Medulla oblongata (tissue), 1 donor: Measurements from ENCODE around the gene PEX3.
A peak's percentile ranks its signal among the peaks of the same experiment; 100 is the strongest.
"Not testable (repeated sequence)": the region's sequence is repeated elsewhere in the genome, so short reads cannot be mapped to it uniquely, and the experiment has no call there.

Source experiments
- DNase-seq: peaks from one replicate; pipeline ENCODE4 v3.0.0-alpha.2; 2015; ENCODE audit errors: extremely low spot score

PEX3 gene

GRCh38 chr6:143450453-143451371 lies at the start of gene PEX3, which contains the start of gene ADAT2:
TSS of gene PEX3 (plus strand) at chr6:143450805. CDS start at chr6:143451043, 238 bp downstream.
TSS of gene ADAT2 (minus strand) at chr6:143450695. CDS start at chr6:143450658, 37 bp downstream.
- DNase-seq = peak; percentile 86

GRCh38 chr6:143401068-143401446 lies 49.5 kb upstream of the PEX3 start:
- no peak for DNase-seq

GRCh38 chr6:143401636-143402370 lies 48.8 kb upstream of the PEX3 start:
- DNase-seq = no peak

- DNase-seq = no peak
These were observed 47.8 kb upstream of the PEX3 start for GRCh38 chr6:143402721-143403336.

DNA sequence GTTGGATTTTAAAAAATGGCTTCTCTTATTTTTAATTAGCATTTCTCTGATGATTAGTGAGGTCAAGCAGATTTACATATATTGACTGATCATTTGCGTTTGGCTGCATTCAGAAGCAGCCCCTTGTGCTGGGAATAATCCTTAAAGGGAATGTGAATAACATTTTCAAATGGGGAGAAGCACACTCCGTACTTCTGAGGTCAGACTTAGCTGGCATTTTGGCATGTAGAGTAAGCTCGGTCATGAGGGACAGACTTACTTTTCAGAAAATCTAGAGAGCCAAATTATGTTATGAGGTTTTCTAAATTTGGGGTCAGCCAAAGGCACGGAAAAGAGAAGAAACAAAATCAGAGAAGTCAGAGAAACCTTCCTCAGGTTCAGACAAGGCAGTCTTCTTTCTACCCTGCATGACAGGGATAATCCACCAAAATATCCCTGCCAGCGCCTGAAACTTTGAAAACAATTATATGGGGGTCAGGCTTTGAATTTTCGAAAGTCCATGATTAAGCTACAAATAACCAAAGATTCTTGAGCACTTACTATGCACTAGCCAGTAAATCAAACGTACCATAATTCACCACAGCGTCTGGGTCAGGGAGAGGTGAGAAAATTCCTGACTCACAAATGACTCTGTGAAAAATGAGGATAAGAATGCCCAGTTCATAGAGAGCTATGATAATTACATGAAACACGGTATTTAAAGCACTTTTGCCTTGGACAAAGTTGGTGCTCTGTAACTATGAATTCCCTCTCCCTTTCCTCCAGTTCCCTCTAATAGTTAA lies 45.0 kb upstream of the PEX3 start:
- DNase-seq = no peak

- DNase-seq = no peak
These were observed 43.9 kb upstream of the PEX3 start for GRCh38 chr6:143406673-143407072.

GRCh38 chr6:143408151-143408786 lies 42.3 kb upstream of the PEX3 start:
- no peak for DNase-seq

DNA sequence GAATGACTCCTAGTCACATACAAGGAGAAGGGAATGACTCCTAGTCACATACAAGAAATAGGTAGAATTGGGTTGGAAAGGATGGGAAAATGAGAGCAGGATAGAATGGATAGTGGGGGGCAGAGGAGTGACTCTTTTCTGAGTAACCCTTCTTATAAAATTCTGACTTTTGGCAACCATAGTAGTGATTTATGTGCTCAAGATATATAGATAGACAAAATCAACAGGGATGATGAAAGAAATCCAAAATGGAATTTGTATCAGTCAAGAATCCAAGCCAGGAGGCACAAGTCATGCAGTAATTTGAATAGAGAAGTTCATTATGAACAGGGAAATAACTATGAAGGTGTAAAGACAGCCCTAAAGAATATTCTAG lies 41.8 kb upstream of the PEX3 start:
- no peak for DNase-seq

DNA sequence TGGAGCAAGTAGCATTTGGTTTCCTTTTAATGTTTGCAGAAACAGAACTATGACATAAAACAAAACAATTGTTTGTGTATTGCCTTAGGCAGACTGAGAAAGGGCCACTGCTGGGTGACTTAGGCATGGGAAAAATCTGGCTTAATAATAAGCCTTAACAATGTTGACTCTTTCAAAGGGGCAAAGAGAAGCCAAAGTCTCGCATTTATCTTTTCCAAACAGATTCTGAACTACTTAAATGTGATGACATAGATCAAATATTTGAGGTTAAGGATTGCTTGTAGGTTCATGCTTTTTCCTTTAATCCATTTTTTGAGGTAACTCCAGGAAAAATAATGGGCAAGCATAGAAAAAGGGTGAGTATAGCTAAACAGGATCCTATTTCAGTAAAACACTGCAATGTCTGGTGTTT lies 39.7 kb upstream of the PEX3 start:
- no peak for DNase-seq

DNA sequence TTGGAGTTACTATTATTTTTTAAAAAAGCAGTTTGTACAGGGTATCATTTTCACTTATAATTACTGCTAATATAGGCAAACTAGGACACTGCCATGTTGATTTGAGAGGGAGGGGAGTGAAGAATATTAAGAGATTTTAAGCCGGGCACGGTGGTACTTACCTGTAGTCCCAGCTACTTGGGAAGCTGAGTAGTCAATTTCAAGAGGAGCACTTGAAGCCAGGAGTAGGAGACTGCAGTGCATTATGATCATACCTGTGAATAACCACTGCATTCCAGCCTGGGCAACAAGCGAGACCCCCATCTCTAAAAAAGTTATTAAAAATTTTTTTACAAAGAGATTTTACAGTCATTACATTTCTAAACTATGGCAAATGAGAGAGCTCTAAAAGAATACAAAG lies 35.8 kb upstream of the PEX3 start:
- DNase-seq = no peak

DNA sequence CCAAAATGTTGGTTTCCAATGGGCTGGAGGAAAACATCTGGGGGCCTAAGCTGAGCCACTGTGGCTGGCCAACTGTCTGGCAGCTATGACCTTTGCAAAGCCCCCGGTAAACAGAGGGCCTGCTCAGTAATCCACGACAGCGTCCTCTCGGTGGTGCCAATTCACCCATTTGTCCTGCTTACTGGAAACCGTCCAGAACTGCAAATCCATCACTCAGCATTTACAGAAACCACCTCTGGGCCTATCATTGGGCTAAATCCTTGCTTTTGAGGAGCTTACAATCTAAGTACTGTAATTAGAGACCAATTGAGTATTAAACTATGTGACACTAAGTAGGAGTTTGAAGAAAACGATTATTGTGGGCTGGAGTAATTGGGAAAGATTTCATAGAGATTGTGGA lies 31.1 kb upstream of the PEX3 start:
- DNase-seq = no peak

DNA sequence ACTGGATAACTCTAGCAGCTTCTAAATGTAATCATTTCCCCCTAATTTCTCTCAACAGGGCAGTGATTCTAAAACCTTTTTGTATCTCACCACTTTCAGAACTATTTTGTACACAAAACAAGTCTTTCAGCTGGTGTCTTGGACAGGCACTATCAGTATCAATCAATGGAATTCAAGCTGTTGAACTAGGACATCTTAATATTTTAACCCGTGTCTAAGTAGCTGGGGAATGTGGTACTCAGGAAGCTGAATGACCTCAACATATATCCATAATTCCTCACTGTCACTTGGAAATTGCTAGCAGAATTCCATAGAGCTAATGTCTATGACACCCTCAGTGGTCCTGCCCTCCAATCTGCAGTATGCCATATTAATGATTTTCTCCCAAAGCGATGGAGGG lies 24.6 kb upstream of the PEX3 start:
- DNase-seq = no peak

DNA sequence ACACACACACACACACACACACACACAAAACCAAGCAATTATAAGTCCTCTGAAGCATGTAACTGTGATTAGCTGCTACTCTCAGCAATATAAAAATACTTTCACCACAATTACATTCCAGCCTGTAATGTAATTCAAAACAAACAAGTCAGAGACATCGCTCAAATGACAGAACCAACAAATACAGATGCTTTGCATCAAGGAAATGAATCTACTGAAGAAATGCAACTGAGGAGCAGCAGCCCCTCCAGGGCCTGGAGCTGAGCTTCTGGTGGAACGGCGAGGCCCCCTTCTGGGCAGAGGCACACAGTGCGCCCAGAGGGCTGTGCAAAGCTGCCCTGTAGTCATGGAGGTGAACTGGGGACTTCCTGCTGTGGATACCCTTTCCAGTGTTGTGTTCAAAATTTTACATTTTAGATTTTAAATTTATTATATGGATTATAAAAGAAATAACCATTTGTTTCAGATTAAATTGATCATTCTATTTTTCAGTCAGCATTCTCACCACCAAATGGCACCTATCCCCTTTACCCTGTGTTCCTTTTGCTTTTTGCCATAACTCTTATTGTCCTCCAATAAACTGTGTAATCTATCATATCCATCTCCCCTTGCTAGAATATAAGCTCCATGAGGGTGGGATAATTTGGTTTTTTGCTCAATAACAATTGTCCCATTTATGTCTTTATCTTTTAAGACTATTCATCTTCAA lies 23.3 kb upstream of the PEX3 start:
- DNase-seq = peak; percentile 79

DNA sequence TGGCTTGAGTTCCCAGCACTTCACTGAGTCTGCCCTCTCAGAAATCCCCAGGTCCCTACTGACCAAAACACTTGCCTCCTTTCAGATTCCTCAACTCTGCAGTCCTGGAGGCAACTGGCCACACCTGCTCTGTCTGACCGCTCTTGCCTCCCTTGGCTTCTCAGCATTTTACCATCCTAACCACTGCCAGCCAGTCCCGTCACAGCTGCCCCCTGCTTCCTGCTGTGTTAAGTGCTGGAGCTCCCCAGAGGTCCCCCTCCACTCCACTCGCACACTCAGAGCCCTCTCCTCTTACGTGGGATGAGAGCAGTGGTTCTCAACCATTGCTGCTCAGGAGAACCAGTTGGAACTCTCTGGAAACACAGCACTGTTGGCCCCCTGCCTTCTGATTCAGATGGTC lies 20.6 kb upstream of the PEX3 start:
- no peak for DNase-seq

- DNase-seq = no peak
These were observed 19.4 kb upstream of the PEX3 start for GRCh38 chr6:143431226-143431625.

- no peak for DNase-seq
These were observed 18.0 kb upstream of the PEX3 start for GRCh38 chr6:143432588-143432987.

DNA sequence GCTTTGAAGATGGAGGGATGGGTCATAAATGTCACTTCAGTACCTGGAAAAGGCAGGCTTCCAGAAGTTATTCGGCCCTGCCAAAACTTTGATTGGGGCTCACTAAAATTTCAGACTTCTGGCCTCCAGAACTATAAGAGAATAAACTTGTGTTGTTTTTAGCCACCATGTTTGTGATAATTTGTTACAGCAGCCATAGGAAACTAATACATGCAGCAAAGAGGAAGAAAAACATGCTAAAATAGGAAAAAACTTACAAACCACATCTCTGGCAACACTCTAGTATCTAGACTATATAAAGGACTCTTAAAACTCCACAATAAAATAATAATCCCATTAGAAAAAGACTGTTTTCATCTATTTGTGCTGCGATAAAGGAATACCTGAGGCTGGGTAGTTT lies 9.6 kb upstream of the PEX3 start:
- DNase-seq = no peak

DNA sequence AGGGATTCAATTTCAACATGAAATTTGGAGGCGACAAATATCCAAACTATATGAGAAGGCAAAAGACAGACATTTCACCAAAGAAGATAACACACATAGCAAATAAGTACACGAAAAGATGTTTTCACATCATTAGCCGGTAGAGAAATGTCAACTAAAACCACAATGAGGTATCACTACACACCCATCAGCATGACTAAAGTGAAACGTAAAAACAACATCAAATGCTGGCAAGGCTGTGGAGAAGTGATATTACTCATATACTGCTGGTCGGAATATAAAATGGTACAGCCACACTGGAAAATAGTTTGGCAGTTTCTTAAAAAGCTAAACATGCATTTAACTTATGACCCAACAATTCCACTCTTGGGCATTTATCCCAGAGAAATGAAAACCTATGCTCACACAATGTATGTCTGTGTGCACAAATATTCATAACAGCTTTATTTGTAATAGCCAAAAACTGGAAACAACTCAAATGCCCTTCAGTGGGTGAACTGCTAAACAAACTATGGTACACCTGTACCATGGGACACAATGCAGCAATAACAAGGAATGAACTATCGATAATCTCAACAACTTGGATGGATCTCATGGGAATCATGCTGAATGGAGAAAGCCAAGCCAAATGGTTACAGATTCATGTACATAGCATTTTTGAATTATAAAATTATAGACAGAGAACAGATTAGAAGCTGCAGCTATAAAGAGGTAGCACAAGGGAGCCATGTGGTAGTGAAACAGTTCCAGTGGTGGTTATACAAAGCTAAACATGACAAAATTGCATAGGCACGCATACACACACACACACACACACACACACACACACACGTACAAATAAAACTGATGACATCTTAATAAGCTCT lies 8.7 kb upstream of the PEX3 start:
- DNase-seq = no peak

DNA sequence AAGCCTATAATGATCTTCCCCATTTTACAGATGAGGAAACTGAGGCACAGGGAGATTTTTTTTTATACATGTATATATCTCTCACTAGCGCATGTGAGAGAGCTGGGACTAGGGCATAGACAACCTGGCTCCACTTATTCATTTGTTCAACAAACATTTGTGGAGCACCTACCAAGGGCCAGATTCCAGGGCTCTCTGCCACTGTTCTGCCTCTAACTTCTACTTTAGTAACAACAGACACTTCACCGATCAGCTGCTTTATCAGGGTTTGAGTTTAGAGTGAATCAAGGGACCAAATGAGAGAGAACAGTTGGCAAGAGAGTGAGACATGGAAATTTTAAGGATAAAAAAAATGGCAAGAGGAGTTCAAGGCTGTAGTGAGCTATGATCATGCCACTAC lies 7.5 kb upstream of the PEX3 start:
- no peak for DNase-seq

- DNase-seq = not testable (repeated sequence)
These were observed 2.7 kb upstream of the PEX3 start for GRCh38 chr6:143447865-143448264.
